H1 (cell line): ENCODE data around the gene ERLIN1.

Experiments used
- CEBPB ChIP-seq: IDR thresholded peaks from 2 replicates; pipeline ENCODE4 v1.6.1; 2012; ENCODE audit warnings: low read depth, low read length
- KDM4A ChIP-seq: IDR thresholded peaks from one replicate; pipeline ENCODE4 v1.7.1; 2012; ENCODE audit warnings: low read depth, mild to moderate bottlenecking, moderate library complexity, low read length, inconsistent platforms; ENCODE audit not compliant: severe bottlenecking
- POLR2A ChIP-seq, 2 experiments: IDR thresholded peaks; 1 replicate in 1 of 2; 2 replicates in 1 of 2; pipeline ENCODE4 v1.6.1; 2011; ENCODE audit warnings: low read depth in 2 of 2, low read length in 2 of 2, mild to moderate bottlenecking in 2 of 2; ENCODE audit errors: control extremely low read depth in 1 of 2
- YY1 ChIP-seq: IDR thresholded peaks from 2 replicates; pipeline ENCODE4 v1.6.1; 2011; ENCODE audit warnings: low read depth, mild to moderate bottlenecking, low read length

DNA sequence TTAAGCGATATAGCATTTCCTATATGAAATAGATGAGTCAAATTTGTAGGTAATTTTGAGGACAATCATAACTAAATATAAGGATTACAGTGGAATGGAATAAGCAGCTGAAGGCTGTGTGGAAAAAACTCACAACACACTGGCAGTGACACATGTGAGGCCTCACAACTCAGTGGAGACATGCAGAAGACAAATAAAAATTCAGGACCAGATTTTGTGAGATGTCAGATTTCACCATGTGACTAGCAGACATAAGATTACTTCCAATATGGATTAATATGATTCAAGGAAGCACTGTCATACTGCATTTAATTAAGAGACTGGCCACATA is 17.6 kb downstream of the ERLIN1 start:
- TF ChIP-seq CEBPB (no peak), POLR2A (IDR thresholded peaks at IDR 0.05; ENCODE audit: control extremely low read depth in 1 of 2, low read depth in 2 of 2, low read length in 2 of 2) (no peak), YY1 (no peak), KDM4A (no peak)
